ENCODE data around the gene ZNF679.
"Not testable (repeated sequence)": the region's sequence is repeated elsewhere in the genome, so short reads cannot be mapped to it uniquely, and the experiment has no call there.

Gene ZNF679

GRCh38 chr7:64206903-64207302 is 21.4 kb upstream of the ZNF679 start, which contains the start of gene ZNF735:
TSS of gene ZNF735 (plus strand) at chr7:64207203. CDS start at chr7:64207203, 0 bp downstream.
- H3K9me3 ChIP-seq (ENCODE audit: control insufficient read depth, low read length) = no peaks in the 10 kb centered on the region
- no peak within 1 kb of the TSS for H3K4me3 ChIP-seq (ENCODE audit: insufficient read depth, low read depth, low read length, poor library complexity, severe bottlenecking)
- no peaks in the 10 kb centered on the region for H3K27me3 ChIP-seq (replicated peaks; ENCODE audit: control insufficient read depth, insufficient read depth, low read length, poor library complexity, severe bottlenecking)
- H3K4me1 ChIP-seq (ENCODE audit: control insufficient read depth, insufficient read depth, low read length, poor library complexity, severe bottlenecking) = no peaks in the 10 kb centered on the region
- no peaks in the 10 kb centered on the region for H3K36me3 ChIP-seq (ENCODE audit: control insufficient read depth, insufficient read depth, low read length)
- no peak within 1 kb of the TSS for H3K27ac ChIP-seq (ENCODE audit: insufficient read depth, low read length, poor library complexity, severe bottlenecking)
- no peak for DNase-seq

- not testable (repeated sequence) for DNase-seq; H3K36me3 ChIP-seq (ENCODE audit: control insufficient read depth, insufficient read depth, low read length); H3K27ac ChIP-seq (ENCODE audit: insufficient read depth, low read length, poor library complexity, severe bottlenecking); H3K9me3 ChIP-seq (ENCODE audit: control insufficient read depth, low read length); H3K4me1 ChIP-seq (ENCODE audit: control insufficient read depth, insufficient read depth, low read length, poor library complexity, severe bottlenecking); H3K27me3 ChIP-seq (replicated peaks; ENCODE audit: control insufficient read depth, insufficient read depth, low read length, poor library complexity, severe bottlenecking); H3K4me3 ChIP-seq (ENCODE audit: insufficient read depth, low read depth, low read length, poor library complexity, severe bottlenecking)
These were observed 8.5 kb upstream of the ZNF679 start for GRCh38 chr7:64219710-64220298.

GRCh38 chr7:64223366-64223765 is 4.9 kb upstream of the ZNF679 start:
- H3K9me3 ChIP-seq (ENCODE audit: control insufficient read depth, low read length) = peaks cover 4% of the 10 kb centered on the region
- no peaks in the 10 kb centered on the region for H3K27me3 ChIP-seq (replicated peaks; ENCODE audit: control insufficient read depth, insufficient read depth, low read length, poor library complexity, severe bottlenecking)
- no peaks in the 10 kb centered on the region for H3K36me3 ChIP-seq (ENCODE audit: control insufficient read depth, insufficient read depth, low read length)
- H3K4me3 ChIP-seq (ENCODE audit: insufficient read depth, low read depth, low read length, poor library complexity, severe bottlenecking) = no peak overlapping the region
- no peak overlapping the region for H3K27ac ChIP-seq (ENCODE audit: insufficient read depth, low read length, poor library complexity, severe bottlenecking)
- no peaks in the 10 kb centered on the region for H3K4me1 ChIP-seq (ENCODE audit: control insufficient read depth, insufficient read depth, low read length, poor library complexity, severe bottlenecking)
- no peak for DNase-seq

DNA sequence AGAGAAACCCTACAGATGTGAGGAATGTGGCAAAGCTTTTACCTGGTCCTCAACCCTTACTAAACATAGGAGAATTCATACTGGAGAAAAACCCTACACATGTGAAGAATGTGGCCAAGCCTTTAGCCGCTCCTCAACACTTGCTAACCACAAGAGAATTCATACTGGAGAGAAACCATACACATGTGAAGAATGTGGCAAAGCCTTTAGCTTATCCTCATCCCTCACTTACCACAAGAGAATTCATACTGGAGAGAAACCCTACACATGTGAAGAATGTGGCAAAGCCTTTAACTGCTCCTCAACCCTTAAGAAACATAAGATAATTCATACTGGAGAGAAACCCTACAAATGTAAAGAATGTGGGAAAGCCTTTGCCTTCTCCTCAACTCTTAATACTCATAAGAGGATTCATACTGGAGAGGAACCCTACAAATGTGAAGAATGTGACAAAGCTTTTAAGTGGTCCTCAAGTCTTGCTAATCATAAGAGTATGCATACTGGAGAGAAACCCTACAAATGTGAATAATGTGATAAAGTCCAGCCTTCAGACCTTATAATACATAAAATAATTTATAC is 38.2 kb downstream of the ZNF679 start:
- no peak overlapping the region for H3K27ac ChIP-seq (ENCODE audit: insufficient read depth, low read length, poor library complexity, severe bottlenecking)
- peaks cover 22% of the 10 kb centered on the region for H3K9me3 ChIP-seq (ENCODE audit: control insufficient read depth, low read length)
- H3K27me3 ChIP-seq (replicated peaks; ENCODE audit: control insufficient read depth, insufficient read depth, low read length, poor library complexity, severe bottlenecking) = no peaks in the 10 kb centered on the region
- no peaks in the 10 kb centered on the region for H3K4me1 ChIP-seq (ENCODE audit: control insufficient read depth, insufficient read depth, low read length, poor library complexity, severe bottlenecking)
- H3K4me3 ChIP-seq (ENCODE audit: insufficient read depth, low read depth, low read length, poor library complexity, severe bottlenecking) = no peak overlapping the region
- no peaks in the 10 kb centered on the region for H3K36me3 ChIP-seq (ENCODE audit: control insufficient read depth, insufficient read depth, low read length)
- no peak for DNase-seq

DNA sequence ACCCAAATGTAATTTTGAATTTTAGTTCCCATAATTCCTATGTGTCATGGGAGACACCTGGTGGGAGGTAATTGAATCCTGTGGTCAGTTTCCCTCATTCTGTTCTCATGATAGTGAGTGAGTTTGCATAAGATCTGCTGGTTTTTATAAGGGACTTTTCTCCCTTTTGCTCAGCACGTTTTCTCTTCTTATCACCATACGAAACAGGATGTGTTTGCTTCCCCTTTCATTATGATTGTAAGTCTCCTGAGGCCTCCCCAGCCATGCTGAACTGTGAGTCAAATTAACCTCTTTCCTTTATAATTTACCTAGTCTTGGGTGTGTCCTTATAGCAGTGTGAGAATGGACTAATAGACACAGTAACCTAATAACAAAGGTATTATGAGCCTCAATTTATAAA is 49.4 kb downstream of the ZNF679 start:
- no peaks in the 10 kb centered on the region for H3K4me1 ChIP-seq (ENCODE audit: control insufficient read depth, insufficient read depth, low read length, poor library complexity, severe bottlenecking)
- DNase-seq = no peak
- H3K27me3 ChIP-seq (replicated peaks; ENCODE audit: control insufficient read depth, insufficient read depth, low read length, poor library complexity, severe bottlenecking) = no peaks in the 10 kb centered on the region
- no peak overlapping the region for H3K4me3 ChIP-seq (ENCODE audit: insufficient read depth, low read depth, low read length, poor library complexity, severe bottlenecking)
- no peak overlapping the region for H3K27ac ChIP-seq (ENCODE audit: insufficient read depth, low read length, poor library complexity, severe bottlenecking)
- no peaks in the 10 kb centered on the region for H3K9me3 ChIP-seq (ENCODE audit: control insufficient read depth, low read length)
- no peaks in the 10 kb centered on the region for H3K36me3 ChIP-seq (ENCODE audit: control insufficient read depth, insufficient read depth, low read length)

GRCh38 chr7:64294701-64295420 is 66.6 kb downstream of the ZNF679 start:
- no peaks in the 10 kb centered on the region for H3K9me3 ChIP-seq (ENCODE audit: control insufficient read depth, low read length)

DNA sequence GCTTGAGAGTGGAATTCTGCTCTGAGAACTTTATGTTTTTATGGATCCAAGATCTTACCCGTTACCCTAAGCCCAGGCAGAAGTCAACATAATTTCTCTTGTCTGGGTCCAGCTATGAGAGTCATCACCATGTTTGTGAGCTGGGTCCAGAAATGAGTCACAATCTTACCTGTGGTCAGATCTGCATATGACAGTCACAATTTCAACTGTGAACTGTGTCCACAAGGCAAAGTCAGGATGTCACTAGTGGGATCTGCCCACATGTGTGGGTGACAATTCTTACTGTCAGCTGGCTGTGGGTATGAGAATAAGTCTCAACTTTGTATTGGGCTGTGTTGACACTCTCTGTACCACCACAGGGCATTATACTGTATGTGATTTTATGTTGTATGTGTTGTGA is 69.1 kb downstream of the ZNF679 start:
- H3K36me3 ChIP-seq (ENCODE audit: control insufficient read depth, insufficient read depth, low read length); DNase-seq; H3K27me3 ChIP-seq (replicated peaks; ENCODE audit: control insufficient read depth, insufficient read depth, low read length, poor library complexity, severe bottlenecking); H3K27ac ChIP-seq (ENCODE audit: insufficient read depth, low read length, poor library complexity, severe bottlenecking); H3K4me1 ChIP-seq (ENCODE audit: control insufficient read depth, insufficient read depth, low read length, poor library complexity, severe bottlenecking); H3K4me3 ChIP-seq (ENCODE audit: insufficient read depth, low read depth, low read length, poor library complexity, severe bottlenecking); H3K9me3 ChIP-seq (ENCODE audit: control insufficient read depth, low read length): not testable (repeated sequence)

More at GRCh38 chr7:64294701-64295420, 66.6 kb downstream of the ZNF679 start:
- DNase-seq = no peak
- no peaks in the 10 kb centered on the region for H3K27me3 ChIP-seq (replicated peaks; ENCODE audit: control insufficient read depth, insufficient read depth, low read length, poor library complexity, severe bottlenecking)
- no peak overlapping the region for H3K27ac ChIP-seq (ENCODE audit: insufficient read depth, low read length, poor library complexity, severe bottlenecking)
- no peaks in the 10 kb centered on the region for H3K4me1 ChIP-seq (ENCODE audit: control insufficient read depth, insufficient read depth, low read length, poor library complexity, severe bottlenecking)
- H3K4me3 ChIP-seq (ENCODE audit: insufficient read depth, low read depth, low read length, poor library complexity, severe bottlenecking) = no peak overlapping the region
- H3K36me3 ChIP-seq (ENCODE audit: control insufficient read depth, insufficient read depth, low read length) = no peaks in the 10 kb centered on the region

- no peaks in the 10 kb centered on the region for H3K4me1 ChIP-seq (ENCODE audit: control insufficient read depth, insufficient read depth, low read length, poor library complexity, severe bottlenecking)
- no peaks in the 10 kb centered on the region for H3K27me3 ChIP-seq (replicated peaks; ENCODE audit: control insufficient read depth, insufficient read depth, low read length, poor library complexity, severe bottlenecking)
- DNase-seq = no peak
- H3K27ac ChIP-seq (ENCODE audit: insufficient read depth, low read length, poor library complexity, severe bottlenecking) = no peak overlapping the region
- no peak overlapping the region for H3K4me3 ChIP-seq (ENCODE audit: insufficient read depth, low read depth, low read length, poor library complexity, severe bottlenecking)
- no peaks in the 10 kb centered on the region for H3K36me3 ChIP-seq (ENCODE audit: control insufficient read depth, insufficient read depth, low read length)
- no peaks in the 10 kb centered on the region for H3K9me3 ChIP-seq (ENCODE audit: control insufficient read depth, low read length)
These were observed 72.5 kb downstream of the ZNF679 start for GRCh38 chr7:64300641-64301405.

GRCh38 chr7:64307254-64308015 is 79.2 kb downstream of the ZNF679 start:
- Histone ChIP-seq H3K9me3 (ENCODE audit: control insufficient read depth, low read length) (no peaks in the 10 kb centered on the region), H3K4me1 (ENCODE audit: control insufficient read depth, insufficient read depth, low read length, poor library complexity, severe bottlenecking) (peaks cover 9% of the 10 kb centered on the region), H3K27ac (ENCODE audit: insufficient read depth, low read length, poor library complexity, severe bottlenecking) (peak overlapping the region; percentile 70), H3K36me3 (ENCODE audit: control insufficient read depth, insufficient read depth, low read length) (no peaks in the 10 kb centered on the region), H3K27me3 (replicated peaks; ENCODE audit: control insufficient read depth, insufficient read depth, low read length, poor library complexity, severe bottlenecking) (no peaks in the 10 kb centered on the region), H3K4me3 (ENCODE audit: insufficient read depth, low read depth, low read length, poor library complexity, severe bottlenecking) (peak overlapping the region; percentile 48)
- peak; percentile 83 to 94 (median 90) for DNase-seq
